ENCODE data around the gene EFCAB6.

- TF ChIP-seq CTCF (conservative IDR thresholded peaks at IDR 0.05) (no peak), EZH2 (IDR thresholded peaks at IDR 0.05; ENCODE audit: low read depth) (no peak)
These were observed 291.5 kb downstream of the EFCAB6 start for GRCh38 chr22:43520632-43521039.

Data from PC-9 (cell line).